Naive B cell (primary cell): ENCODE data around the gene SLC45A2. TPM values are rescaled to one million over a fixed set of nuclear protein-coding genes. Genes with fewer than 3 reads are reported as not detected.
"Not testable (repeated sequence)": the region's sequence is repeated elsewhere in the genome, so short reads cannot be mapped to it uniquely, and the experiment has no call there.

ENCODE experiments used
- ATAC-seq, 2 donors: fragments of 150-1000 bp; cut with Tn5 transposase; 2 replicates each; pipeline ENCODE4 v1.10.0; 2021; ENCODE audit warnings: low read depth in 2 of 2, mild to moderate bottlenecking in 2 of 2, moderate library complexity in 2 of 2
- DNase-seq: peaks from one replicate; pipeline ENCODE4 v3.0.0; 2022
- H3K27ac Mint-ChIP-seq, 6 donors: one replicate each; pipeline ENCODE4 v1.8.0; 2020 to 2022; ENCODE audit warnings: mild to moderate bottlenecking in 6 of 6, mixed read lengths in 6 of 6, moderate library complexity in 5 of 6, inconsistent platforms in 2 of 6
- H3K27me3 Mint-ChIP-seq, 3 donors: one replicate each; pipeline ENCODE4 v1.8.0; 2021 to 2022; ENCODE audit warnings: mixed read lengths in 3 of 3, mild to moderate bottlenecking in 1 of 3
- H3K36me3 Mint-ChIP-seq, 2 donors: one replicate each; pipeline ENCODE4 v1.8.0; 2020 to 2022; ENCODE audit warnings: mixed read lengths in 2 of 2, inconsistent platforms in 1 of 2, mild to moderate bottlenecking in 1 of 2
- H3K4me1 Mint-ChIP-seq, 3 donors: one replicate each; pipeline ENCODE4 v1.8.0; 2020 to 2022; ENCODE audit warnings: mixed read lengths in 3 of 3, inconsistent platforms in 1 of 3, mild to moderate bottlenecking in 1 of 3, moderate library complexity in 1 of 3
- H3K4me3 Mint-ChIP-seq, 8 donors: one replicate each; pipeline ENCODE4 v1.8.0; 2020 to 2022; ENCODE audit warnings: mild to moderate bottlenecking in 8 of 8, mixed read lengths in 8 of 8, moderate library complexity in 8 of 8, inconsistent platforms in 2 of 8
- H3K9me3 Mint-ChIP-seq, 7 donors: one replicate each; pipeline ENCODE4 v1.8.0; 2020 to 2022; ENCODE audit warnings: mixed read lengths in 7 of 7, mild to moderate bottlenecking in 5 of 7, inconsistent platforms in 2 of 7, moderate library complexity in 1 of 7
- polyA plus RNA-seq, 6 donors: library from polyadenylated mRNA; unstranded; fragments of 300-500 nt; fragmentation: Illumina TruSeq; gene quantifications; one replicate each; pipeline ENCODE4 v1.2.3, GENCODE V29; 2021; ENCODE audit warnings: low read depth in 6 of 6

Gene SLC45A2
- polyA plus RNA-seq, 6 donors from 2014 or later: not detected

- Mint-ChIP-seq H3K4me3 (no peak overlapping the region), H3K4me1 (no peaks in the 10 kb centered on the region), H3K27me3 (peaks cover 8 to 24% (median 19%) of the 10 kb centered on the region in 3 donors), H3K36me3 (no peaks in the 10 kb centered on the region), H3K9me3 (no peaks in the 10 kb centered on the region), H3K27ac (no peak overlapping the region)
- DNase-seq (no peak), ATAC-seq (no peak)
Measured at GRCh38 chr5:33927685-33928084, 56.8 kb downstream of the SLC45A2 start.

GRCh38 chr5:33925278-33925677 lies 59.2 kb downstream of the SLC45A2 start:
- peaks cover 0 to 6% (median under 1%) of the 10 kb centered on the region in 7 donors for H3K9me3 Mint-ChIP-seq
- H3K4me1 Mint-ChIP-seq: no peaks in the 10 kb centered on the region
- no peak overlapping the region for H3K4me3 Mint-ChIP-seq
- ATAC-seq: no peak
- no peak for DNase-seq
- H3K36me3 Mint-ChIP-seq: no peaks in the 10 kb centered on the region
- peaks cover 9 to 23% (median 20%) of the 10 kb centered on the region in 3 donors for H3K27me3 Mint-ChIP-seq
- no peak overlapping the region for H3K27ac Mint-ChIP-seq

GRCh38 chr5:33921002-33921401 lies 63.5 kb downstream of the SLC45A2 start:
- H3K36me3 Mint-ChIP-seq: peaks cover 0 to 5% of the 10 kb centered on the region in 2 donors
- H3K4me3 Mint-ChIP-seq: no peak overlapping the region
- ATAC-seq: no peak
- no peak overlapping the region for H3K27ac Mint-ChIP-seq
- H3K4me1 Mint-ChIP-seq: no peaks in the 10 kb centered on the region
- no peak for DNase-seq
- peaks cover 18 to 27% (median 26%) of the 10 kb centered on the region in 3 donors for H3K27me3 Mint-ChIP-seq
- peaks cover 17 to 41% (median 27%) of the 10 kb centered on the region in 7 donors for H3K9me3 Mint-ChIP-seq

GRCh38 chr5:33914844-33915243 lies 69.6 kb downstream of the SLC45A2 start:
- H3K4me3 Mint-ChIP-seq, H3K27ac Mint-ChIP-seq: not testable (repeated sequence)

GRCh38 chr5:33906248-33906647 lies 78.2 kb downstream of the SLC45A2 start:
- Mint-ChIP-seq H3K9me3 (peaks cover 19 to 67% (median 35%) of the 10 kb centered on the region in 7 donors), H3K36me3 (peaks cover 11 to 14% of the 10 kb centered on the region in 2 donors), H3K27me3 (peaks cover 3 to 11% (median 8%) of the 10 kb centered on the region in 3 donors)
- DNase-seq, ATAC-seq, H3K4me3 Mint-ChIP-seq, H3K27ac Mint-ChIP-seq, H3K4me1 Mint-ChIP-seq: not testable (repeated sequence)

More at GRCh38 chr5:33914844-33915243, 69.6 kb downstream of the SLC45A2 start:
- Mint-ChIP-seq H3K27me3 (peaks cover 8 to 16% (median 14%) of the 10 kb centered on the region in 3 donors), H3K36me3 (peaks cover 0 to 15% of the 10 kb centered on the region in 2 donors), H3K9me3 (peaks cover 27 to 53% (median 40%) of the 10 kb centered on the region in 7 donors)
- not testable (repeated sequence) for ATAC-seq, DNase-seq, H3K4me1 Mint-ChIP-seq

GRCh38 chr5:33905381-33905780 lies 79.1 kb downstream of the SLC45A2 start:
- H3K27ac Mint-ChIP-seq: no peak overlapping the region
- H3K4me3 Mint-ChIP-seq: no peak overlapping the region
- no peak for DNase-seq

GRCh38 chr5:33903118-33903517 lies 81.4 kb downstream of the SLC45A2 start:
- Mint-ChIP-seq H3K27me3 (peaks cover 0 to 14% (median 0%) of the 10 kb centered on the region in 3 donors), H3K4me1 (no peaks in the 10 kb centered on the region)
- ATAC-seq: no peak

More at GRCh38 chr5:33905381-33905780, 79.1 kb downstream of the SLC45A2 start:
- peaks cover 11 to 14% of the 10 kb centered on the region in 2 donors for H3K36me3 Mint-ChIP-seq
- peaks cover 0 to 9% (median 9%) of the 10 kb centered on the region in 3 donors for H3K27me3 Mint-ChIP-seq
- peaks cover 19 to 69% (median 35%) of the 10 kb centered on the region in 7 donors for H3K9me3 Mint-ChIP-seq
- ATAC-seq: no peak
- no peaks in the 10 kb centered on the region for H3K4me1 Mint-ChIP-seq

GRCh38 chr5:33901156-33901555 lies 83.3 kb downstream of the SLC45A2 start:
- Mint-ChIP-seq H3K27me3 (peaks cover 10 to 25% (median 14%) of the 10 kb centered on the region in 3 donors), H3K4me1 (no peaks in the 10 kb centered on the region), H3K36me3 (peaks cover 0 to 6% of the 10 kb centered on the region in 2 donors), H3K4me3 (no peak overlapping the region), H3K27ac (no peak overlapping the region), H3K9me3 (peaks cover 9 to 38% (median 22%) of the 10 kb centered on the region in 7 donors)
- no peak for ATAC-seq
- DNase-seq: no peak

More at GRCh38 chr5:33903118-33903517, 81.4 kb downstream of the SLC45A2 start:
- no peak for DNase-seq
- Mint-ChIP-seq H3K4me3 (no peak overlapping the region), H3K27ac (no peak overlapping the region), H3K9me3 (peaks cover 12 to 57% (median 32%) of the 10 kb centered on the region in 7 donors), H3K36me3 (peaks cover 9 to 11% of the 10 kb centered on the region in 2 donors)

Other genes starting within 250 kb of the SLC45A2 start
- not detected for gene ADAMTS12, start 92.7 kb downstream of the SLC45A2 start, polyA plus RNA-seq
- gene RXFP3, start 48.3 kb downstream of the SLC45A2 start, polyA plus RNA-seq: not detected
- gene AMACR, start 23.4 kb upstream of the SLC45A2 start, polyA plus RNA-seq: 10 to 100 TPM in 2 of 6 donors, 1 to 10 TPM in 4; 4.3 to 12.5 (median 8.3) TPM
- gene C1QTNF3, start 58.5 kb upstream of the SLC45A2 start, polyA plus RNA-seq: under 1 TPM in 4 of 6 donors, not detected in 2; 0.51 to 0.92 (median 0.67) TPM